NT2/D1 (cell line): ENCODE data around the gene SGPP2.

ENCODE experiments used
- SUZ12 ChIP-seq: IDR thresholded peaks from 2 replicates; pipeline ENCODE4 v1.6.1; 2011; ENCODE audit not compliant: insufficient read length, insufficient read depth; ENCODE audit errors: extremely low read depth
- YY1 ChIP-seq: IDR thresholded peaks from 2 replicates; pipeline ENCODE4 v1.6.1; 2011; ENCODE audit not compliant: insufficient read length, insufficient read depth
- ZNF274 ChIP-seq: IDR thresholded peaks from 2 replicates; pipeline ENCODE4 v1.6.1; 2011; ENCODE audit warnings: mild to moderate bottlenecking, low read depth, low read length

DNA sequence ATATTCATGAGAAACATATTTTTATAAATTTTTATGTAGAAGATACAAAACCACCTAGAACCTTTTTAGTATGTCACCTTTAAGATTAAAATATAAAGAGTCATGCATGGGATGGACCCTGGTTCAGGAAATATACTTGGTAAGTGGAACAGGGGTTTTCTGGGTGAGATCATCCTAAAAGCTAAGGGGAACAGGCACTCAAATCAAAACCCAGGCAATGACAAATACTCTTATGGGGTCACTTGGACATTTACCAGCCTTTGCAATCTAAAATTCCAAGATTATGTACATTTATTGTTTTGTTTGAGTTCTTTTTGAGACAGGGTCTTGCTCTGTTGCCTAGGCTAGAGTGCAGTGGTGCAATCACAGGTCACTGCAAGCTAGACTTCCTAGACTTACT lies 65.8 kb downstream of the SGPP2 start:
- TF ChIP-seq SUZ12 (no peak), ZNF274 (no peak), YY1 (no peak)
